CD4-positive, alpha-beta T cell (primary cell): ENCODE measurements around the gene TYSND1. TPM values are rescaled to one million over a fixed set of nuclear protein-coding genes. Genes with fewer than 3 reads are reported as not detected.

Source experiments
- ATAC-seq: fragments of 200-7000 bp; cut with Tn5 transposase; one replicate; pipeline ENCODE4 v1.10.0; 2022; ENCODE audit warnings: mild to moderate bottlenecking; ENCODE audit not compliant: poor library complexity
- CTCF ChIA-PET: fragments of 350-600 bp; sonication (Branson Sonifier 250); formaldehyde crosslinking; loops from one replicate; lab custom pipeline; 2021; ENCODE audit warnings: antibody characterized with exemption, inconsistent platforms; lab: Charles Lee
- POLR2A ChIA-PET: fragments of 350-600 bp; sonication (Branson Sonifier 250); formaldehyde crosslinking; loops from one replicate; lab custom pipeline; 2021; ENCODE audit warnings: antibody characterized with exemption, inconsistent platforms; lab: Charles Lee
- DNase-seq, 14 experiments: peaks; one replicate each; pipeline ENCODE4 v3.0.0-alpha.2; 2013 to 2020; ENCODE audit warnings: mixed read lengths in 2 of 14
- H3K27ac ChIP-seq, 2 donors: one replicate each; pipeline versions ENCODE4 v1.5.1 to v1.7.0; 2013; ENCODE audit warnings: low read length in 2 of 2, low read depth in 1 of 2, mild to moderate bottlenecking in 1 of 2
- H3K27me3 ChIP-seq, 2 experiments: 1 replicate in 1 of 2; 2 replicates in 1 of 2; pipeline versions ENCODE4 v1.6.1 to v1.7.0; 2013; ENCODE audit warnings: low read length in 2 of 2, control low read depth in 1 of 2, mild to moderate bottlenecking in 1 of 2, moderate library complexity in 1 of 2; ENCODE audit not compliant: insufficient read depth in 2 of 2, control insufficient read depth in 1 of 2
- H3K36me3 ChIP-seq: one replicate; pipeline ENCODE4 v1.6.1; 2013; ENCODE audit warnings: low read length, control low read depth; ENCODE audit not compliant: insufficient read depth
- H3K4me1 ChIP-seq: one replicate; pipeline ENCODE4 v1.6.1; 2013; ENCODE audit warnings: low read length, control low read depth; ENCODE audit not compliant: insufficient read depth
- H3K4me3 ChIP-seq: one replicate; pipeline ENCODE4 v1.5.1; 2013; ENCODE audit warnings: mild to moderate bottlenecking, low read length, moderate library complexity
- H3K9me3 ChIP-seq, 2 experiments: 1 replicate in 1 of 2; 2 replicates in 1 of 2; pipeline versions ENCODE4 v1.6.1 to v1.7.0; 2013; ENCODE audit warnings: low read length in 2 of 2, mild to moderate bottlenecking in 2 of 2, control low read depth in 1 of 2, moderate library complexity in 1 of 2; ENCODE audit not compliant: control insufficient read depth in 1 of 2, insufficient read depth in 1 of 2
- H3K27ac Mint-ChIP-seq: one replicate; pipeline ENCODE4 v1.8.0; 2020; ENCODE audit warnings: mixed read lengths
- H3K27me3 Mint-ChIP-seq: one replicate; pipeline ENCODE4 v1.8.0; 2021; ENCODE audit warnings: mixed read lengths
- H3K36me3 Mint-ChIP-seq: one replicate; pipeline ENCODE4 v1.8.0; 2021; ENCODE audit warnings: low read depth, mixed read lengths
- H3K4me1 Mint-ChIP-seq: one replicate; pipeline ENCODE4 v1.8.0; 2021; ENCODE audit warnings: low read depth, mixed read lengths
- H3K4me3 Mint-ChIP-seq: one replicate; pipeline ENCODE4 v1.8.0; 2020; ENCODE audit warnings: mild to moderate bottlenecking, mixed read lengths
- H3K9me3 Mint-ChIP-seq: one replicate; pipeline ENCODE4 v1.8.0; 2020; ENCODE audit warnings: mixed read lengths
- CTCF ChIP-seq: fragments of 200-600 bp; IDR thresholded peaks from one replicate; pipeline ENCODE4 v1.8.0; 2022; ENCODE audit warnings: antibody characterized with exemption, mild to moderate bottlenecking
- intact Hi-C, 2 experiments: fragments of 100-400 bp; cut with DNase I in 1 of 2; cut with micrococcal nuclease in 1 of 2; formaldehyde crosslinking; loops; one replicate each; pipeline versions ENCODE4 v1.15.1 to v1.9.0; 2023 to 2025; cut with DNase I, micrococcal nuclease
- total RNA-seq, 174 experiments: library from RNA in 2 of 174; stranded (reverse) in 2 of 174; gene quantifications; one replicate each; pipeline ENCODE4 v1.2.3 and lab custom pipeline; 2021 to 2026

Gene TYSND1
- total RNA-seq, 2 experiments from 2014 or later: 12.6 to 13.0 TPM

- peaks cover 20% of the 10 kb centered on the region for H3K4me1 Mint-ChIP-seq
- ChIA-PET POLR2A (interaction anchor here (1.0 kb wide), 1 partner anchor 14 kb away, joined by 5 read pairs; the partner anchor contains the start of gene TYSND1), CTCF (interaction anchor here (1.2 kb wide), 1 partner anchor 13 kb away, joined by 4 read pairs; no protein-coding TSS in a partner anchor)
- peak within 1 kb of the TSS; percentile 49 for H3K27ac Mint-ChIP-seq
- H3K9me3 Mint-ChIP-seq: no peaks in the 10 kb centered on the region
- DNase-seq (peak in 9 of 14 experiments; percentile 9 to 59 (median 21)), ATAC-seq (peak; percentile 86)
- Histone ChIP-seq H3K36me3 (no peaks in the 10 kb centered on the region), H3K9me3 (no peaks in the 10 kb centered on the region), H3K27me3 (peaks cover 0 to 4% of the 10 kb centered on the region in 2 experiments), H3K27ac (no peak within 1 kb of the TSS), H3K4me1 (peaks cover 19% of the 10 kb centered on the region), H3K4me3 (peak within 1 kb of the TSS; percentile 67)
- H3K36me3 Mint-ChIP-seq: peaks cover under 1% of the 10 kb centered on the region
- TF ChIP-seq CTCF: no peak
- intact Hi-C loops: no loop called here
- peak within 1 kb of the TSS; percentile 87 for H3K4me3 Mint-ChIP-seq
- peaks cover 6% of the 10 kb centered on the region for H3K27me3 Mint-ChIP-seq
Observed at GRCh38 chr10:70132098-70133029, 14.1 kb downstream of the TYSND1 start, which contains the start of gene AIFM2. Gene AIFM2 (minus strand): TSS chr10:70132825. CDS start chr10:70124084, 8,741 bp downstream.

- no peak for ATAC-seq
- DNase-seq: no peak
- peaks cover 20% of the 10 kb centered on the region for H3K4me1 Mint-ChIP-seq
- Histone ChIP-seq H3K27ac (no peak overlapping the region), H3K4me1 (peaks cover 19% of the 10 kb centered on the region), H3K4me3 (no peak overlapping the region), H3K36me3 (no peaks in the 10 kb centered on the region), H3K9me3 (no peaks in the 10 kb centered on the region), H3K27me3 (peaks cover 0 to 4% of the 10 kb centered on the region in 2 experiments)
- H3K27ac Mint-ChIP-seq: peak overlapping the region; percentile 20
- ChIA-PET CTCF (no interaction called here), POLR2A (no interaction called here)
- peaks cover 6% of the 10 kb centered on the region for H3K27me3 Mint-ChIP-seq
- H3K36me3 Mint-ChIP-seq: no peaks in the 10 kb centered on the region
- intact Hi-C loops: no loop called here
- TF ChIP-seq CTCF: no peak
- peak overlapping the region; percentile 85 for H3K4me3 Mint-ChIP-seq
- H3K9me3 Mint-ChIP-seq: no peaks in the 10 kb centered on the region
Observed at GRCh38 chr10:70131560-70131937, 15.0 kb downstream of the TYSND1 start.

GRCh38 chr10:70130878-70131559 lies 15.5 kb downstream of the TYSND1 start:
- ChIA-PET CTCF (no interaction called here), POLR2A (no interaction called here)
- no peaks in the 10 kb centered on the region for H3K9me3 ChIP-seq
- H3K27ac ChIP-seq: no peak overlapping the region
- no peak overlapping the region for H3K4me3 ChIP-seq
- ATAC-seq (no peak), DNase-seq (no peak)
- Mint-ChIP-seq H3K27ac (no peak overlapping the region), H3K4me1 (peaks cover 20% of the 10 kb centered on the region), H3K36me3 (no peaks in the 10 kb centered on the region), H3K27me3 (peaks cover 6% of the 10 kb centered on the region), H3K9me3 (no peaks in the 10 kb centered on the region), H3K4me3 (peak overlapping the region; percentile 54)
- no peaks in the 10 kb centered on the region for H3K36me3 ChIP-seq
- TF ChIP-seq CTCF: no peak
- intact Hi-C loops: no loop called here
- H3K4me1 ChIP-seq: peaks cover 19% of the 10 kb centered on the region
- peaks cover 0 to 4% of the 10 kb centered on the region in 2 experiments for H3K27me3 ChIP-seq
